Stimulated activated CD8-positive, alpha-beta memory T cell treated with anti-CD3 and anti-CD28 coated beads, Interleukin-12 subunit alpha, Interleukin-12 subunit beta, amount 100 ng/mL, for 1 hour (primary cell): Measurements from ENCODE around the gene NPBWR2.

Experiments
- DNase-seq: peaks from one replicate; pipeline ENCODE4 v3.0.0-alpha.2; 2020; ENCODE audit warnings: low read depth

The NPBWR2 gene

GRCh38 chr20:64116541-64117431 lies 9.4 kb upstream of the NPBWR2 start:
- DNase-seq = no peak

- no peak for DNase-seq
Observed at GRCh38 chr20:64116016-64116415, 8.7 kb upstream of the NPBWR2 start.

- no peak for DNase-seq
Observed at GRCh38 chr20:64115171-64115911, 8.0 kb upstream of the NPBWR2 start.

GRCh38 chr20:64114356-64114971 lies 7.1 kb upstream of the NPBWR2 start:
- no peak for DNase-seq

GRCh38 chr20:64113796-64114355 lies 6.5 kb upstream of the NPBWR2 start:
- no peak for DNase-seq

GRCh38 chr20:64113444-64113775 lies 6.0 kb upstream of the NPBWR2 start:
- no peak for DNase-seq

- no peak for DNase-seq
Observed at GRCh38 chr20:64112691-64113443, 5.5 kb upstream of the NPBWR2 start.

- no peak for DNase-seq
Observed at GRCh38 chr20:64111841-64112641, 4.7 kb upstream of the NPBWR2 start.

GRCh38 chr20:64110411-64111068 lies 3.2 kb upstream of the NPBWR2 start:
- DNase-seq = no peak

- DNase-seq = no peak
Observed at GRCh38 chr20:64109831-64110391, 2.5 kb upstream of the NPBWR2 start.

- no peak for DNase-seq
Observed at GRCh38 chr20:64108731-64109681, 1.6 kb upstream of the NPBWR2 start.

GRCh38 chr20:64107736-64108457 lies 532 bp upstream of the NPBWR2 start:
- no peak for DNase-seq

GRCh38 chr20:64106435-64106961 lies 867 bp downstream of the NPBWR2 start:
- DNase-seq = no peak

- no peak for DNase-seq
Observed at GRCh38 chr20:64105846-64106434, 1.4 kb downstream of the NPBWR2 start.

GRCh38 chr20:64104667-64105451 lies 2.5 kb downstream of the NPBWR2 start:
- DNase-seq = no peak

- DNase-seq = no peak
Observed at GRCh38 chr20:64103871-64104666, 3.3 kb downstream of the NPBWR2 start.
